Neuron (in vitro differentiated cells): ENCODE results near the gene MYF6.

Experiments
- H2AFZ ChIP-seq: one replicate; pipeline ENCODE4 v1.6.1; 2013; ENCODE audit warnings: low read depth, mild to moderate bottlenecking, inconsistent platforms, low read length, moderate library complexity
- H3K27me3 ChIP-seq: one replicate; pipeline ENCODE4 v1.6.1; 2013; ENCODE audit warnings: low read length; ENCODE audit not compliant: insufficient read depth
- H3K36me3 ChIP-seq: one replicate; pipeline ENCODE4 v1.6.1; 2013; ENCODE audit warnings: low read length; ENCODE audit not compliant: insufficient read depth
- H3K4me1 ChIP-seq: one replicate; pipeline ENCODE4 v1.6.1; 2013; ENCODE audit warnings: low read length; ENCODE audit not compliant: insufficient read depth
- H3K4me3 ChIP-seq: 2 replicates; pipeline ENCODE4 v1.5.1; 2013; ENCODE audit warnings: mild to moderate bottlenecking, low read length, moderate library complexity
- H3K9me3 ChIP-seq: one replicate; pipeline ENCODE4 v1.6.1; 2013; ENCODE audit warnings: low read length

Gene MYF6

GRCh38 chr12:80749456-80749855 lies 42.0 kb downstream of the MYF6 start:
- H3K27me3 ChIP-seq: no peaks in the 10 kb centered on the region
- no peak overlapping the region for H3K4me3 ChIP-seq
- H2AFZ ChIP-seq: no peak overlapping the region
- H3K36me3 ChIP-seq: no peaks in the 10 kb centered on the region
- H3K4me1 ChIP-seq: peaks cover 17% of the 10 kb centered on the region
- no peaks in the 10 kb centered on the region for H3K9me3 ChIP-seq

DNA sequence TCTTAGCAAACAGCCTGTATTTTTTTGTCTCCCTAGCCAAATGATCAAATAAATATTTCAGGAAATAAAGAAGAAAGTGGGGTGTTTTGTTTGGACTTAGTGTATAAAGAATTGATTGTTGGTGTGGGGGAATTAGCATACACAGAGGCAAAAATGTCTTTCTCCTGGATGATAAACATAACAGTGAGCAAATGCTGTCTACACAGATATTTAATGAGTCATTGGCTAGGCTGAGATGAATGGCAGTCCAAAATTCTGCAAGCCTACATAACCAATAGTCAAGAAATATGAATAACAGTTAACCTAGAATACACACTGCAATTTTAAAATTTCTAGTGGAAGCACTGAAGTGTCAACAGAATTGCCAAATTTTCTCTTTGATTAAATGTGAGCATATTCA lies 45.0 kb downstream of the MYF6 start:
- Histone ChIP-seq H3K9me3 (no peaks in the 10 kb centered on the region), H2AFZ (no peak overlapping the region), H3K4me1 (peaks cover 11% of the 10 kb centered on the region), H3K27me3 (no peaks in the 10 kb centered on the region), H3K36me3 (no peaks in the 10 kb centered on the region), H3K4me3 (no peak overlapping the region)

- H3K4me1 ChIP-seq: no peaks in the 10 kb centered on the region
- no peak overlapping the region for H2AFZ ChIP-seq
- H3K27me3 ChIP-seq: no peaks in the 10 kb centered on the region
- H3K36me3 ChIP-seq: no peaks in the 10 kb centered on the region
- H3K9me3 ChIP-seq: no peaks in the 10 kb centered on the region
- no peak overlapping the region for H3K4me3 ChIP-seq
These were observed 46.8 kb downstream of the MYF6 start for GRCh38 chr12:80754274-80754673.

DNA sequence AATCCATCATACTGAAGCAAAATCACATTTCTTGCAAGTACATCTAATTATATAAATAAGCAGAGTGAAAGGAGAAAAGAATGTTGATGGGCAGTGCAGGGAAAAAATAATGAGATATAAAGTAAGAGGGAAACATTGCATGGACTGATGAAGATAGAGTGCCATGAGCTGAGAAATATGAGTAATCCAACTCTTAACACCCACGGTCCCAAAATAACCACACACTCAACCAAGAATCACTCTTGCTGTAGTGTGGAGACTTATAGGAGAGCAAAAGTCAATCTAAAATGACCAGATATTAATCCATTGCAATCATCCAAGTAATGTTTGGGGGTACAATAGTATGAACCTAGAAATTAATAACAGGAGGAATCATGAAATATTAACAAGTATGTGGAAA lies 49.4 kb downstream of the MYF6 start:
- Histone ChIP-seq H3K9me3 (no peaks in the 10 kb centered on the region), H2AFZ (no peak overlapping the region), H3K36me3 (no peaks in the 10 kb centered on the region), H3K4me1 (no peaks in the 10 kb centered on the region), H3K27me3 (no peaks in the 10 kb centered on the region), H3K4me3 (no peak overlapping the region)
